Mesenchymal stem cell (in vitro differentiated cells and primary cell): ENCODE measurements around the gene OSTM1.

ENCODE experiments used
- DNase-seq: peaks from one replicate; pipeline ENCODE4 v3.0.0-alpha.2; 2013
- H2AFZ ChIP-seq: one replicate; pipeline ENCODE4 v1.6.1; 2013; ENCODE audit warnings: low read depth, mild to moderate bottlenecking, control low read depth, inconsistent platforms, low read length, moderate library complexity
- H2AK5ac ChIP-seq: 2 replicates; pipeline ENCODE4 v1.6.1; 2013; ENCODE audit warnings: low read length, moderate library complexity, mild to moderate bottlenecking, inconsistent platforms; ENCODE audit not compliant: severe bottlenecking
- H2BK120ac ChIP-seq: one replicate; pipeline ENCODE4 v1.6.1; 2013; ENCODE audit warnings: low read depth, mild to moderate bottlenecking, inconsistent platforms, low read length, moderate library complexity
- H2BK12ac ChIP-seq, 2 experiments: one replicate each; pipeline ENCODE4 v1.6.1; 2013; ENCODE audit warnings: inconsistent platforms in 2 of 2, low read length in 2 of 2, mild to moderate bottlenecking in 2 of 2, moderate library complexity in 2 of 2, control low read depth in 1 of 2
- H2BK15ac ChIP-seq: one replicate; pipeline ENCODE4 v1.6.1; 2013; ENCODE audit warnings: mild to moderate bottlenecking, low read depth, inconsistent platforms; ENCODE audit not compliant: poor library complexity, severe bottlenecking
- H2BK5ac ChIP-seq: 2 replicates; pipeline ENCODE4 v1.6.1; 2013; ENCODE audit warnings: low read depth, mild to moderate bottlenecking, low read length, control low read depth, inconsistent platforms; ENCODE audit not compliant: poor library complexity, severe bottlenecking
- H3K14ac ChIP-seq, 2 experiments: one replicate each; pipeline ENCODE4 v1.6.1; 2013; ENCODE audit warnings: inconsistent platforms in 2 of 2, low read length in 2 of 2, control low read depth in 1 of 2, mild to moderate bottlenecking in 1 of 2, moderate library complexity in 1 of 2
- H3K18ac ChIP-seq, 2 experiments: one replicate each; pipeline ENCODE4 v1.6.1; 2013; ENCODE audit warnings: inconsistent platforms in 2 of 2, low read length in 2 of 2, control low read depth in 1 of 2, low read depth in 1 of 2, mild to moderate bottlenecking in 1 of 2
- H3K23ac ChIP-seq, 2 experiments: one replicate each; pipeline ENCODE4 v1.6.1; 2013; ENCODE audit warnings: inconsistent platforms in 2 of 2, low read length in 2 of 2, mild to moderate bottlenecking in 2 of 2, moderate library complexity in 2 of 2, control low read depth in 1 of 2
- H3K27ac ChIP-seq: 2 replicates; pipeline ENCODE4 v1.5.1; 2013; ENCODE audit warnings: mild to moderate bottlenecking, moderate library complexity, low read length, control low read depth, inconsistent platforms; ENCODE audit not compliant: poor library complexity, severe bottlenecking
- H3K27me3 ChIP-seq, 2 experiments: 2 replicates each; pipeline versions ENCODE4 v1.6.1 to v1.7.0; 2013; ENCODE audit warnings: low read length in 2 of 2, mild to moderate bottlenecking in 2 of 2, moderate library complexity in 2 of 2, control low read depth in 1 of 2, inconsistent platforms in 1 of 2; ENCODE audit not compliant: control insufficient read depth in 1 of 2, insufficient read depth in 1 of 2
- H3K36me3 ChIP-seq, 2 experiments: 2 replicates each; pipeline versions ENCODE4 v1.6.1 to v1.7.0; 2013; ENCODE audit warnings: low read length in 2 of 2, control low read depth in 1 of 2, inconsistent platforms in 1 of 2, low read depth in 1 of 2, mild to moderate bottlenecking in 1 of 2; ENCODE audit not compliant: insufficient read depth in 2 of 2, control insufficient read depth in 1 of 2
- H3K4ac ChIP-seq, 2 experiments: one replicate each; pipeline ENCODE4 v1.6.1; 2013; ENCODE audit warnings: inconsistent platforms in 2 of 2, low read length in 2 of 2, mild to moderate bottlenecking in 2 of 2, moderate library complexity in 2 of 2, control low read depth in 1 of 2, low read depth in 1 of 2
- H3K4me1 ChIP-seq: 2 replicates; pipeline ENCODE4 v1.6.1; 2013; ENCODE audit warnings: low read depth, low read length, control low read depth; ENCODE audit not compliant: control insufficient read depth, insufficient read depth
- H3K4me2 ChIP-seq: 2 replicates; pipeline ENCODE4 v1.6.1; 2013; ENCODE audit warnings: low read length, mild to moderate bottlenecking, inconsistent platforms; ENCODE audit not compliant: poor library complexity, severe bottlenecking
- H3K4me3 ChIP-seq, 2 experiments: 2 replicates each; pipeline versions ENCODE4 v1.5.1 to v1.7.0; 2013; ENCODE audit warnings: low read length in 2 of 2, mild to moderate bottlenecking in 2 of 2, control low read depth in 1 of 2, low read depth in 1 of 2; ENCODE audit not compliant: insufficient read depth in 1 of 2
- H3K79me1 ChIP-seq: replicated peaks from 2 replicates; pipeline ENCODE4 v1.6.1; 2013; ENCODE audit warnings: mild to moderate bottlenecking, control low read depth, low read length, inconsistent platforms; ENCODE audit not compliant: poor library complexity, severe bottlenecking
- H3K9ac ChIP-seq: 2 replicates; pipeline ENCODE4 v1.7.0; 2013; ENCODE audit warnings: mild to moderate bottlenecking, low read length, moderate library complexity
- H3K9me3 ChIP-seq: 2 replicates; pipeline ENCODE4 v1.7.0; 2013; ENCODE audit warnings: mild to moderate bottlenecking, low read length; ENCODE audit not compliant: control insufficient read depth
- H4K8ac ChIP-seq: one replicate; pipeline ENCODE4 v1.6.1; 2013; ENCODE audit warnings: inconsistent platforms, mild to moderate bottlenecking, low read length, moderate library complexity
- H4K91ac ChIP-seq: one replicate; pipeline ENCODE4 v1.6.1; 2013; ENCODE audit warnings: mild to moderate bottlenecking, low read length, inconsistent platforms
- WGBS: methylation state at CpG from one replicate; pipeline ENCODE4 v1.1.7; 2013; ENCODE audit warnings: mixed read lengths; 5-methylcytosine and 5-hydroxymethylcytosine counted together

The OSTM1 gene

DNA sequence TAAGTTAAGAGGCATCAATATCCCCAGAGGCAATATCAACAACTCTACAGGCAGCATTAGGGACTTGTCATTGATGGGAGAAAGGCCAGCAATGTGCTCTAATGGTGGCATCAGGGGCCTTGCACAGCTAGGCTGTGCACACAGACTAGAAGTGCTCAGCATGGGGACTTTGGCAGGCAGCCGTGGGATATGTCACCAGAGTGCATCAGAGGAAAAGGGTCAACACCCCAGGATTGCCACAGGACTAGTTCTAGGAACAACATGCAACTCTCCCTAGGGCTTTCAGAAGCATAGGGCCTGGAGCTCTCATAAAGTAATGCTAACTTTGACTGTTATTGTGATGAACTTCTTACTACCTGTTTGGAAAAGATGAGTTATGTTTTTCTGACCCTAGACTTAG is 32.2 kb upstream of the OSTM1 start:
- Histone ChIP-seq H3K36me3 (no peaks in the 10 kb centered on the region), H3K4me2 (no peak overlapping the region), H3K23ac (no peak overlapping the region), H2BK12ac (no peak overlapping the region), H3K9me3 (no peaks in the 10 kb centered on the region), H2BK15ac (no peak overlapping the region), H3K9ac (no peak overlapping the region), H2BK5ac (no peak overlapping the region), H3K18ac (no peak overlapping the region), H3K14ac (no peak overlapping the region), H3K4me1 (no peaks in the 10 kb centered on the region), H3K27ac (no peak overlapping the region), H2AK5ac (no peak overlapping the region), H2AFZ (no peak overlapping the region), H3K4ac (no peak overlapping the region), H3K79me1 (no peaks in the 10 kb centered on the region), H3K4me3 (no peak overlapping the region), H2BK120ac (no peak overlapping the region), H4K91ac (no peak overlapping the region), H4K8ac (no peak overlapping the region), H3K27me3 (peaks cover 8 to 10% of the 10 kb centered on the region in 2 experiments)
- DNase-seq: no peak
- 100% methylated on average over 1 of the region's 1 CpG for WGBS

GRCh38 chr6:108106261-108106660 is 31.7 kb upstream of the OSTM1 start:
- Histone ChIP-seq H3K23ac (no peak overlapping the region), H3K79me1 (no peaks in the 10 kb centered on the region), H2BK12ac (no peak overlapping the region), H2AFZ (no peak overlapping the region), H3K27me3 (peaks cover 3 to 8% of the 10 kb centered on the region in 2 experiments), H3K4ac (no peak overlapping the region), H3K18ac (no peak overlapping the region), H2AK5ac (no peak overlapping the region), H2BK120ac (no peak overlapping the region), H2BK5ac (no peak overlapping the region), H4K8ac (no peak overlapping the region), H2BK15ac (no peak overlapping the region), H3K4me3 (no peak overlapping the region), H3K9me3 (no peaks in the 10 kb centered on the region), H3K36me3 (no peaks in the 10 kb centered on the region), H3K4me2 (no peak overlapping the region), H3K9ac (no peak overlapping the region), H4K91ac (no peak overlapping the region), H3K4me1 (no peaks in the 10 kb centered on the region), H3K27ac (no peak overlapping the region), H3K14ac (no peak overlapping the region)
- DNase-seq: no peak
- WGBS: 69% methylated on average over 3 of the region's 5 CpGs

GRCh38 chr6:108105571-108105970 is 31.0 kb upstream of the OSTM1 start:
- H2AK5ac ChIP-seq: no peak overlapping the region
- no peak overlapping the region for H2BK5ac ChIP-seq
- H4K8ac ChIP-seq: no peak overlapping the region
- no peak for DNase-seq
- no peak overlapping the region for H3K4me2 ChIP-seq
- no peak overlapping the region for H3K4me3 ChIP-seq
- no peak overlapping the region for H3K4ac ChIP-seq
- H2BK12ac ChIP-seq: no peak overlapping the region
- H3K36me3 ChIP-seq: no peaks in the 10 kb centered on the region
- H3K27me3 ChIP-seq: peaks cover 0 to 10% of the 10 kb centered on the region in 2 experiments
- H3K18ac ChIP-seq: no peak overlapping the region
- no peak overlapping the region for H3K23ac ChIP-seq
- H2AFZ ChIP-seq: no peak overlapping the region
- no peak overlapping the region for H3K27ac ChIP-seq
- no peaks in the 10 kb centered on the region for H3K9me3 ChIP-seq
- WGBS: no CpG with 5 or more reads among the region's 1 CpG
- H3K4me1 ChIP-seq: no peaks in the 10 kb centered on the region
- no peak overlapping the region for H4K91ac ChIP-seq
- no peak overlapping the region for H3K14ac ChIP-seq
- no peak overlapping the region for H3K9ac ChIP-seq
- no peaks in the 10 kb centered on the region for H3K79me1 ChIP-seq
- no peak overlapping the region for H2BK15ac ChIP-seq
- H2BK120ac ChIP-seq: no peak overlapping the region

- H3K36me3 ChIP-seq: no peaks in the 10 kb centered on the region
- no peak overlapping the region for H2BK15ac ChIP-seq
- H4K8ac ChIP-seq: no peak overlapping the region
- H3K9ac ChIP-seq: no peak overlapping the region
- H3K27ac ChIP-seq: no peak overlapping the region
- H2BK5ac ChIP-seq: no peak overlapping the region
- DNase-seq: no peak
- no peak overlapping the region for H3K23ac ChIP-seq
- H3K4me3 ChIP-seq: no peak overlapping the region
- no peak overlapping the region for H2AFZ ChIP-seq
- no peak overlapping the region for H4K91ac ChIP-seq
- no peak overlapping the region for H3K14ac ChIP-seq
- no peak overlapping the region for H3K4ac ChIP-seq
- no peak overlapping the region for H2AK5ac ChIP-seq
- H3K27me3 ChIP-seq: peaks cover 0 to 7% of the 10 kb centered on the region in 2 experiments
- no peak overlapping the region for H2BK120ac ChIP-seq
- H3K79me1 ChIP-seq: no peaks in the 10 kb centered on the region
- H3K9me3 ChIP-seq: no peaks in the 10 kb centered on the region
- 91% methylated on average over 2 of the region's 3 CpGs for WGBS
- no peak overlapping the region for H2BK12ac ChIP-seq
- H3K18ac ChIP-seq: no peak overlapping the region
- no peaks in the 10 kb centered on the region for H3K4me1 ChIP-seq
- no peak overlapping the region for H3K4me2 ChIP-seq
Measured at GRCh38 chr6:108102965-108103364, 28.4 kb upstream of the OSTM1 start.
